Non-pigmented ciliary epithelial cell (primary cell): ENCODE measurements around the gene SLC41A2.

Experiments
- DNase-seq: peaks from one replicate; pipeline ENCODE4 v3.0.0-alpha.2; 2010; ENCODE audit warnings: low read depth

SLC41A2 gene

GRCh38 chr12:104930388-104931326 lies 27.4 kb downstream of the SLC41A2 start:
- no peak for DNase-seq

- no peak for DNase-seq
These were observed 28.1 kb downstream of the SLC41A2 start for GRCh38 chr12:104929977-104930376.

DNA sequence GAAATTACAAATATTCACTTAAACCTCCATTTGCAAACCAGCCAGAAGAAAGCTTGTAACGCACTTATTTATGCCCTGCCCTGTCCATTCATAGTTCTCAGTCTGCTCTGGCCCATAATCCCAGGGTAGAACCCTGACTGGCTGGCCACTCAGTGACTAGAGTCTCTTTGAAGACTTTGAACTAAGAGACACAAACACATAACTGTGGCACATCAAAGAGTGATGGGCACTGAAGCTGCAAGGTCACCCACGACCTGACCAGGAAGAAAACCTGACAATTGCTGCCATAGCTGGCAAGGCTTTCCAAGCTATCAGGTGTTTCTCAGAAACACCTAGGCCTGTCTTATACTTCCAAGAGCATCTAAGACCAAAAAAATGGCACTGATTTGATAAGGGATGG lies 28.7 kb downstream of the SLC41A2 start:
- DNase-seq, result no peak

GRCh38 chr12:104928036-104928745 lies 29.9 kb downstream of the SLC41A2 start:
- DNase-seq, result no peak

DNA sequence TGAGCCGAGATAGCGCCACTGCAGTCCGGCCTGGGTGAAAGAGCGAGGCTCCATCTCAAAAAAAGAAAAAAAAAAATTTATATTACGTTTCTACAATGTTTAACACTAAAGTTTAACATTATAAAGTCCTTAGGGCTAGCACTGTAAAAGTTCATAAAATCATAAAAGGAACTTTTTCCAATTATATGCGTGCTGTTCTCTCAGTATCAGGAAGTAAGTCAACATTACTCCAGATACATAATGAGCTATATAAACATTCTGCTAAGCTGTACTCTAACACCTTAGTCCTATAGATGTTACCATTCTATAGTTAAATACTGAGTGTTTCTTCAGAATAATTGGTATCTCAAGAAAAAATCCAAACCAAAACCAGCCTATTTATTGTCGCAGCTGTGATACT lies 32.6 kb downstream of the SLC41A2 start:
- DNase-seq, result no peak

DNA sequence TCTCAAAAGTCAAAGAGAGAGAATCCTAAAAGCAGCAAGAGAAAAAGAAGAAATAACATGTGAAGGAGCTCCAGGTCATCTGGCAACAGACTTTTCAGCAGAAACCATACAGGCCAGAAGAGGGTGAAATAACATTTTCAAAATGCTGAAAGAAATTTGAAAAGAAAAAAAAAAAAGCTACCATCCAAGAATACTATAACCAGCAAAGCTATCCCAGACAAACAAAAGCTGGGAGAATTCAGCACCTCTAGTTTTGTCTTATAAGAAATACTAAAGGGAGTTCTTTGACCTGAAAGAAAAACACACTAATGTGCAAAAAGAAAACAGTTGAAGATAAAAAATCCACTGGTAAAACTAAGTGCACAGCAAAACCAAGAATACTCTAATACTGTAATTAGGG lies 36.8 kb downstream of the SLC41A2 start:
- no peak for DNase-seq

GRCh38 chr12:104911942-104912341 lies 46.1 kb downstream of the SLC41A2 start:
- DNase-seq, result no peak

- DNase-seq, result no peak
These were observed 47.8 kb downstream of the SLC41A2 start for GRCh38 chr12:104910196-104910840.

GRCh38 chr12:104909761-104910160 lies 48.3 kb downstream of the SLC41A2 start:
- DNase-seq, result no peak
